CD4-positive, alpha-beta T cell treated with Interleukin-10 for 1 hour (primary cell): ENCODE results near the gene TRIM33.
"Not testable (repeated sequence)": the region's sequence is repeated elsewhere in the genome, so short reads cannot be mapped to it uniquely, and the experiment has no call there.

ENCODE experiments used
- DNase-seq: peaks from one replicate; pipeline ENCODE4 v3.0.0-alpha.2; 2020

The TRIM33 gene

GRCh38 chr1:114390361-114390760 lies 120.6 kb downstream of the TRIM33 start:
- no peak for DNase-seq

DNA sequence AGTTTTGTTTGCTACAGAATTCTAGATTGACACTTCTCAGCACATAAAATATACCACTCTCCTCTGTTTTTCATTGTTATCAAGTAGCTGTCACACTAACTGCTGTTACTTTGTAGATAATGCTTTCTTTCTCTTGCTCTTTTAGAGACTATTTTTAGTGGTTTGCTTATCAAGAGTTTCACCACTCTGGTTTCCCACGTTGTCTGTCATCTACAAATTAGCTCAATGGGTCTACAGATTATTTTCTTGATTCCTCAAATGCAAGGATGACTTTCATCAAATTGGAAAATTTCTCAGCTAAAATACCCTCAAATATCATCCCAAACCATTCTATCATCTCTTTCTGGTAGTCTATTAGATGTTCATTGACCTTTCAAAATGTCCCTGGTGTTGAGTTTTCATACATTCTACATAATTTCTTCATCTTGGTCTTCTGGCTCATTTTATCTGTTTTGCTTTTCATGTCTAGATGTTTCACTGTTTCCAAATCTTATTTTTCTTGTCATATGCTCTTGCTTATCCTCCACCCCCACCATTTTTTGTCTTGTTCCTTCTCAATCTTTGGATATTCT lies 122.5 kb downstream of the TRIM33 start:
- DNase-seq: no peak

GRCh38 chr1:114387585-114387984 lies 123.4 kb downstream of the TRIM33 start:
- not testable (repeated sequence) for DNase-seq

- no peak for DNase-seq
Observed at GRCh38 chr1:114387010-114387360, 124.0 kb downstream of the TRIM33 start.

- no peak for DNase-seq
Observed at GRCh38 chr1:114386129-114387009, 124.6 kb downstream of the TRIM33 start.

DNA sequence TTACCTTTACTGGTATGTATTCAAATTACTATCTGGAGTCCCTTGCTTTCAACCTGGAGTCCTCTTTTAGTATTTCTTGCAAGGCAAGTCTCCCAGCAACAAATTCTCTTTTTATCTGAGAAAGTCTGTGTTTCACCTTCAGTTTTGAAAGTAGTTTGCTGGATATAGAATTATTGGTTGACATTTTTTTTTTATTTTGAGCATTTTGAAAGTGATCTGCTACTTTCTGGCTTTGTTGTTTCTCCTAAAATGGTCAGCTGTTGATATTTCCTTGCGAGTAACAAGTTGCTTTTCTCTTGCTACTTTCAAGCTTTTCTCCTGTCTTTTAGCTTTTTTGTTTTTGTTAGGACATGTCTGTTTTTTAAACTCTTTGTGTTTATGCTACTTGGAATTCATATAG lies 126.1 kb downstream of the TRIM33 start:
- no peak for DNase-seq

DNA sequence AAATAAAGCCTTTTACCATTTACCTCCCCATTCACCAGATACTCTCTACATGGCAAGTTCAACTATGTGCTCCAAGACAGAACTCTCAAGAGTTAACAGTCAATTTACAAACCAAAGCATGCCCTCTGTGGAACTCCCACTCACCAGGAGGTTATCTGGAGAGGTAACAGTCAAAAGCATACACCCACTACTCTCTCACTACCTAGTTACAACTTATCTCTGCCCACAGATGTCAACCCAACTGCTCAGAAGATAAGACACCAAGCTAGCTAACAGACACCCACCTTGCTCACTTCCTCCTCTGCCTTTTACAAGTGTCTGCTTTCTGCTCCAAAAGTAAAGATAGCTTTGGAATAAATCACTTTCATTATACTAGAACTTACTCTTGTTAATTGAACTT lies 131.0 kb downstream of the TRIM33 start:
- DNase-seq: no peak

DNA sequence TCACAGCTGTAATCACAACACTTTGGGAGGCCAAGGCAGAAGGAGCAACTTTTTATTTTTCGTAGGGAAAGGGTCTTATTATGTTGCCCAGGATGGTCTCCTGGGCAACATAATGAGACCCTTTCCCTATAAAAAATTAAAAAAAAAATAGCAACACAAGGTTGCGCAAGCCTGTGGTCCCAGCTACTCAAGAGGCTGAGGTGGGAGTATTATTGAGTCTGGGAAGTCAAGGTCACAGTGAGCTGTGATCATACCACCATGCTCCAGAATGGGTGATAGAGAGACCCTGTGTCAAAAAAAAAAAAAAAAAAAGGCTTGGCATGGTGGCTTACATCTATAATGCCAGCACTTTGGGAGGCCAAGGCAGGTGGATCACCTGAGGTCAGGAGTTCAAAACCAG lies 131.6 kb downstream of the TRIM33 start:
- no peak for DNase-seq

GRCh38 chr1:114377356-114377755 lies 133.6 kb downstream of the TRIM33 start:
- no peak for DNase-seq

DNA sequence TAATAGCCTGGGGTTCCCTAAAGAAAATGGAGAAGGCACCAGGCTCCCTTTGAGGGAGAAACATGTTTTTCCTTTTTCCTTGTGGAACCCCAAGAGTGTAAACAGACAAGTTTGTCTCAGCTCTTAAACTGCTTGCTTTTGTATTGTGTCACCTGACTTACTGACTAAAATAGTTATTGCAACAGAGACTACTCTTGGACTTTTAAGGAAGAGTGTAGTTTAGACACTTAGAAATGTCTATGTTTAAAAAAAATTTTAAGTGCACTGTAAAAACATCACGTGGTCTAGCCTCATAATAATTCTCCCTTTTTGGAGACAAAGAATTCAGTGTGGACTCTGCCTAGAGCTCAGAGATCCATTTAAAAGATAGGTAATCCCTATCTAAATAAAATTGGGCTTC lies 141.1 kb downstream of the TRIM33 start:
- no peak for DNase-seq

DNA sequence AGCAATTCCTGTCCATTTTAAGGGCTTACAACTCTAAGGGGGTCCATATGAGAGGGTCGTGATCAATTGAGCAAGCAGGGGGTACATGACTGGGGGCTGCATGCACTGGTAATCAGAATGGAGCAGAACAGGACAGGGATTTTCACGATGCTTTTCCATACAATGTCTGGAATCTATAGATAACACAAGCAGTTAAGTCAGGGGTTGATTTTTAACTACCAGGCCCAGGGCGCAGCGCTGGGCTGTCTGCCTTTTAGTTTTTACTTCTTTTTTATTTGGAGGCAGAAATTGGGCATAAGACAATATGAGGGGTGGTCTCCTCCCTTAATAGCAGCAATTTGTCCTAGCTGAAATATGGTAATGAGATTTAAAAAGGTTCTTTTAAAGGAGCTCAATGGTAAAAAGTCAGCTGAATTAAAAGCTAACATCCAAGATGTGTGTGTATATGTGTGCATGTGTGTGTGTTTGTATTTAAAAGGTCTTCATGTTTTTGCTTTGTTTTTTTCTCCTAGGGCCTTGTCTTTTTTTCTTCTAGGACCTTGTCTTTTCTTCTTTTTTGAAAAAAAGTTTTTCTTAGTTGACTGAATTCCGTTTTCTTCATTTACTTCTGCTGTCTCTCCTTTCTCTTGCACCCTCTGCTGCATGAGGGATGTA lies 141.6 kb downstream of the TRIM33 start:
- DNase-seq: not testable (repeated sequence)

DNA sequence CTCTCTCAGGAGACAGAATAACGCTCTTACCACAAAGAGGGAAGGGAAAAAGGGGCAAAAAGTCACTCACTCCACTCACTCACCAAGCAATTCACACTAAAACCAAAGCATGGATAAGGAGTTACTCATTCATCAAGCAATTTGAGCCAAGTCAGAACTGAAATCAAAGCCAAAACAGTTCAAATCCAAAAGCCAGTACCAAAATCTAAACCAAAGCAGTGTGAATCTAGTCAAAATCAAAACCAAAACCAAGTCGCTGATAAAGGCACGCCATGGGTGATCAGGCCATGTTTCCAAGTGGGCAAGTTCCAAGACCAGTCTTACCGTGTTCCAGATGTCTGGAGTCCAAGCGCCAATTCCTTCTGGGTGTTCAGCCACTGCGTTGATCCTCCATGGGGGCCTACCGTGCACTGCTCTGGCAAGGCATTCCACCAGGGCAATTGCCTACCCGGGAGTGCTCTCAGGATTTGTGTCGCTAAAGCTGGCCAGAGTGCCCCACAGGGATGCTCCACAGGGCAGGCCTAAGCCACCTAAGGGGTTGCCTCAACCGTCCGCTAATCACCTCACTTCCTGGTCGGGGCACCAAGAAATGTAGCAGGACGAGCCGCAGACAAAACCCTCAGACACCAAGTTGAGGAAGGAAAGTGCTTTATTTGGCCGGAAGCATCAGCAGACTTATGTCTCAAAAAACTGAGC lies 142.3 kb downstream of the TRIM33 start:
- DNase-seq: no peak

GRCh38 chr1:114367810-114368209 lies 143.2 kb downstream of the TRIM33 start:
- no peak for DNase-seq

DNA sequence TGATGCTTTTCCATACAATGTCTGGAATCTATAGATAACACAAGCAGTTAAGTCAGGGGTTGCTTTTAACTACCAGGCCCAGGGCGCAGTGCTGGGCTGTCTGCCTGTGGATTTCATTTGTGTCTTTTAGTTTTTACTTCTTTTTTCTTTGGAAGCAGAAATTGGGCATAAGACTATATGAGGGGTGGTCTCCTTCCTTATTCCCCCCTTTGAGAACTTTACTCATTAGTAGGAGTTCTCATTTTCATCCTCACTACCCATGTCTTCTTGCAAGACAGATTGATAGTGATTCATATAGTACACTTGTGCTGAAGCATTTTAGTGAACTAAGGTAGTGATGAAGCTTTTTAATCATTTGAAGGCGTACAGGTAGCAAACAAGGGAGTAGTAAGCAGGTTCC lies 147.8 kb downstream of the TRIM33 start:
- not testable (repeated sequence) for DNase-seq

GRCh38 chr1:114359791-114360190 lies 151.2 kb downstream of the TRIM33 start:
- DNase-seq: no peak

GRCh38 chr1:114355240-114355639 lies 155.8 kb downstream of the TRIM33 start:
- no peak for DNase-seq

GRCh38 chr1:114353262-114353661 lies 157.7 kb downstream of the TRIM33 start:
- no peak for DNase-seq

- no peak for DNase-seq
Observed at GRCh38 chr1:114352797-114353196, 158.2 kb downstream of the TRIM33 start.

DNA sequence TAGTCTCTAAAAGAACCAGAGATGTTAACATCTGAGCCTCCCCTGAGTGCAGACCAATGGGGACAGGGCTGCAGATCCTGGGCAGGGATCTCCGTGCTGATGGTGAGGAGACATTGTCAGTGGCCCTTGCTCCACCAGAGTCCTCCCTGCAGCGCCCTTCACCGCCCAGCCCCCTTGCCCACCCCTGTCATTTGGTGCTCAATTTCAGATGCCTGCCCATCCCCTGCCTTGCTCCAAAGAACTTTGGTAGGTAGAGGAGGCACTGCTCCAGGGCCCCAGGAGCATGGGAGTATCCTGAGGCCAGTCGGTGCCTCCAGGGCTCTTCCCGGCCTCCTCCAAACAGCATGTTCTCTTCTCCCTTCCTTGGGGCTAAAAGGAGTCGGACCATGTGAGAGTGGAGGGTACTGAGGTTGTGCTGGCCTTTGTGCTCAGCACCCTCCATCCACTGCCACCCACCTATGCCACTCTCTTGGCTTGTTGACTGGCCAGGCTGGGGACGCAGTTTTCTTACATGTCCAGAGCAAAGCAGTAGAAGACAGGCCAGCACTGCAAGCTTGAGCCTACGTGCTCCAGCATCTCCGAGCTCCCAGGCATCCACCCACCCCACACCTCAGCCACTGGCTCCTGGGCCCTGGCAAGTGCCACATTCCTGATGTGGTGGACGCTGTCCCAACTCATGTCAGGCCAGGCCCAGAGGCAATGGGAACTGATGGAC lies 160.1 kb downstream of the TRIM33 start:
- no peak for DNase-seq

DNA sequence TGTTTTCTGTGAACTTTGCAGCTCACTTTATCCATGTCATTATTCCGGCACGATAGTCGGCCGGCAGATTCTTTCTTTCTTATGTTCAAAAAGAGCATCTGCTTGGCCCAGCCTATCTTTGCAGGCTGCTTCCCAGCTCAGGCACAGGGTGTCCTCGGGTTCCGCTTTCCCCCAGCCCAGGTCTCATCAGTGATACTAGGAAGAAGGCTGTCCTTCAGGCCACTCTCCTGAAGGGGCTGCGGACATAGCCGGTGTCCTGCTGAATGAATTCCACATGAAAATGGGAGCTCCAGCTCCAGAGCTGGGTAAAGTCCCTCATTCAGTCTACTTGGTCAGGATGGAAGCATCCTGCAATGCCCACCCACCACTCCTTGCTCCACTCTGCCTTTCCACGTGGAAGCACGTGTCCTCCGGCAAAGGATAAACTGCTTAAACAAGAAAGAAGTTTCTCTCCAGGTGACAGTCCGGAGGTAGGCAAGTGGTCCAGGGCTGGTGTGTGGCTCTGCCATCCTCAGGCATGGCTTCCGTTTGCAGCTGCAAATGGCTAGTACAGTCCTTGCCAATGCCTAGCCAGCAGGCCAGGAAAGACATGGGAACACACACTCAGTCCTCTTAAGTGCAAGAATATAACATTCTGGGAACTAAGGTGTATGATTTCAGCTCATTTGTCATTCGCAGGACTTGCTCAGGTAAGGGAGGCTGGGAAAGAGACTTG lies 161.0 kb downstream of the TRIM33 start:
- no peak for DNase-seq

- DNase-seq: no peak
Observed at GRCh38 chr1:114347431-114348209, 163.4 kb downstream of the TRIM33 start.
